A673 (cell line): ENCODE results near the gene EBF4. TPM values are rescaled to one million over a fixed set of nuclear protein-coding genes. Genes with fewer than 3 reads are reported as not detected.
"Not testable (repeated sequence)": the region's sequence is repeated elsewhere in the genome, so short reads cannot be mapped to it uniquely, and the experiment has no call there.

Experiments used
- BruUV-seq: library from RNA; stranded (reverse); fragments of 400-500 nt; replicated peaks from 2 replicates; lab custom pipeline; 2021; lab: Mats Ljungman, UMichigan
- CTCF ChIA-PET: fragments of 300-600 bp; sonication (Branson Sonifier 250); formaldehyde crosslinking; loops from one replicate; lab custom pipeline; 2022; ENCODE audit warnings: antibody characterized with exemption; lab: Charles Lee
- POLR2A ChIA-PET: fragments of 300-600 bp; sonication (Branson Sonifier 250); formaldehyde crosslinking; loops from one replicate; lab custom pipeline; 2022; ENCODE audit warnings: antibody characterized with exemption; ENCODE audit not compliant: low non-redundant PET; lab: Charles Lee
- DNase-seq: peaks from one replicate; pipeline ENCODE4 v3.0.0-alpha.2; 2015; ENCODE audit warnings: low spot score
- H3K27ac ChIP-seq: fragments of 200-600 bp; sonication (generic); 2 replicates; pipeline ENCODE4 v1.5.1; 2016; ENCODE audit warnings: mixed run types, low read depth, mild to moderate bottlenecking, mixed read lengths, antibody characterized with exemption, low read length; ENCODE audit not compliant: poor library complexity, severe bottlenecking
- H3K27me3 ChIP-seq: fragments of 200-600 bp; sonication (generic); replicated peaks from 2 replicates; pipeline ENCODE4 v1.6.1; 2017; ENCODE audit warnings: mixed run types, low read depth, mild to moderate bottlenecking, mixed read lengths, antibody characterized with exemption, low read length; ENCODE audit not compliant: insufficient read depth, poor library complexity
- H3K36me3 ChIP-seq: fragments of 200-600 bp; sonication (generic); 2 replicates; pipeline ENCODE4 v1.6.1; 2016; ENCODE audit warnings: mixed run types, mild to moderate bottlenecking, mixed read lengths, antibody characterized with exemption, low read length; ENCODE audit not compliant: insufficient read depth, poor library complexity, severe bottlenecking
- H3K4me1 ChIP-seq: fragments of 200-600 bp; sonication (generic); 2 replicates; pipeline ENCODE4 v1.6.1; 2017; ENCODE audit warnings: mixed run types, mild to moderate bottlenecking, mixed read lengths, antibody characterized with exemption, low read length; ENCODE audit not compliant: insufficient read depth, poor library complexity, severe bottlenecking
- H3K4me3 ChIP-seq: fragments of 200-600 bp; sonication (generic); 2 replicates; pipeline ENCODE4 v1.5.1; 2016; ENCODE audit warnings: low read depth, mixed run types, mild to moderate bottlenecking, mixed read lengths, low read length; ENCODE audit not compliant: poor library complexity, severe bottlenecking
- H3K9me3 ChIP-seq: fragments of 200-600 bp; sonication (generic); 2 replicates; pipeline ENCODE4 v1.6.1; 2016; ENCODE audit warnings: mixed run types, low read depth, mild to moderate bottlenecking, mixed read lengths, antibody characterized with exemption, low read length; ENCODE audit not compliant: poor library complexity, severe bottlenecking
- EZH2 ChIP-seq: fragments of 200-600 bp; sonication (generic); IDR thresholded peaks from 2 replicates; pipeline ENCODE4 v1.6.1; 2017; ENCODE audit warnings: borderline replicate concordance, low read depth, mild to moderate bottlenecking, mixed read lengths, antibody characterized with exemption, low read length; ENCODE audit not compliant: poor library complexity, severe bottlenecking
- intact Hi-C: fragments of 100-400 bp; cut with micrococcal nuclease; formaldehyde crosslinking; loops from one replicate; pipeline ENCODE4 v1.10.0; 2022; ENCODE audit not compliant: unreplicated experiment
- total RNA-seq: library from RNA; stranded (reverse); gene quantifications from 2 replicates; pipeline ENCODE4 v1.2.3, GENCODE V29; 2021
- TF ChIP-seq, protein P1 (sequence below): fragments of 300-800, 200-600 bp; sonication (generic); conservative IDR thresholded peaks from 2 replicates; pipeline ENCODE4 v1.5.1; 2017; ENCODE audit warnings: low read depth, mild to moderate bottlenecking, antibody characterized with exemption, low read length, moderate library complexity, mixed read lengths

The EBF4 gene
- total RNA-seq, 1 experiment from 2014 or later, result 0.52 TPM

DNA sequence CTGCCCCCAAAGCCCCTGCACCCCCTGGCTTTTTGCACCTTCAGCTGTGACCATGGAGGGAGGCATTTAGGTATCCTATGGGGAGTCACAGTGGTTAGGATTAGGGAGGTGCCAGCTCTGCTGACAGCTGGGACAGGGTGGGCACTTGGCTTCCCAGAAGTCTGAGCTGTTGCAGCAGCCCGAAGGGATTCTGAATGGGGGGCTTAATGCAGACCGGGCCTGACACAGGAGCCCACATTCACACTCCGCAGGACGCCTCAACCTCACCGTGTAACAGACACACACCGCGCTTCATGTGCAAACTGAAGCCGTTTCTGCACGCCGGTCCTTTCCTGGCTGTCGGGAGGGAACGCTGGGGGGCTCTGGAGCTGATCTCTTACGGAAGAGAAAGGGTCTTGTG is 1.9 kb downstream of the EBF4 start:
- peaks cover 43% of the 10 kb centered on the region for H3K27me3 ChIP-seq
- no peak overlapping the region for H3K27ac ChIP-seq
- ChIA-PET POLR2A (no interaction called here), CTCF (interaction anchor here (0.6 to 0.7 kb wide), 2 partner anchors 12 to 169 kb away, joined by 3 to 5 read pairs; no protein-coding TSS in a partner anchor)
- intact Hi-C loops, result no loop called here
- H3K9me3 ChIP-seq, result no peaks in the 10 kb centered on the region
- BruUV-seq, result no TSS peak
- no peak overlapping the region for H3K4me3 ChIP-seq
- no peak for DNase-seq
- H3K4me1 ChIP-seq, result peaks cover 7% of the 10 kb centered on the region
- TF ChIP-seq, protein P1, sequence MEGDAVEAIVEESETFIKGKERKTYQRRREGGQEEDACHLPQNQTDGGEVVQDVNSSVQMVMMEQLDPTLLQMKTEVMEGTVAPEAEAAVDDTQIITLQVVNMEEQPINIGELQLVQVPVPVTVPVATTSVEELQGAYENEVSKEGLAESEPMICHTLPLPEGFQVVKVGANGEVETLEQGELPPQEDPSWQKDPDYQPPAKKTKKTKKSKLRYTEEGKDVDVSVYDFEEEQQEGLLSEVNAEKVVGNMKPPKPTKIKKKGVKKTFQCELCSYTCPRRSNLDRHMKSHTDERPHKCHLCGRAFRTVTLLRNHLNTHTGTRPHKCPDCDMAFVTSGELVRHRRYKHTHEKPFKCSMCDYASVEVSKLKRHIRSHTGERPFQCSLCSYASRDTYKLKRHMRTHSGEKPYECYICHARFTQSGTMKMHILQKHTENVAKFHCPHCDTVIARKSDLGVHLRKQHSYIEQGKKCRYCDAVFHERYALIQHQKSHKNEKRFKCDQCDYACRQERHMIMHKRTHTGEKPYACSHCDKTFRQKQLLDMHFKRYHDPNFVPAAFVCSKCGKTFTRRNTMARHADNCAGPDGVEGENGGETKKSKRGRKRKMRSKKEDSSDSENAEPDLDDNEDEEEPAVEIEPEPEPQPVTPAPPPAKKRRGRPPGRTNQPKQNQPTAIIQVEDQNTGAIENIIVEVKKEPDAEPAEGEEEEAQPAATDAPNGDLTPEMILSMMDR, result no peak
- no peak for TF ChIP-seq EZH2
- no peaks in the 10 kb centered on the region for H3K36me3 ChIP-seq

DNA sequence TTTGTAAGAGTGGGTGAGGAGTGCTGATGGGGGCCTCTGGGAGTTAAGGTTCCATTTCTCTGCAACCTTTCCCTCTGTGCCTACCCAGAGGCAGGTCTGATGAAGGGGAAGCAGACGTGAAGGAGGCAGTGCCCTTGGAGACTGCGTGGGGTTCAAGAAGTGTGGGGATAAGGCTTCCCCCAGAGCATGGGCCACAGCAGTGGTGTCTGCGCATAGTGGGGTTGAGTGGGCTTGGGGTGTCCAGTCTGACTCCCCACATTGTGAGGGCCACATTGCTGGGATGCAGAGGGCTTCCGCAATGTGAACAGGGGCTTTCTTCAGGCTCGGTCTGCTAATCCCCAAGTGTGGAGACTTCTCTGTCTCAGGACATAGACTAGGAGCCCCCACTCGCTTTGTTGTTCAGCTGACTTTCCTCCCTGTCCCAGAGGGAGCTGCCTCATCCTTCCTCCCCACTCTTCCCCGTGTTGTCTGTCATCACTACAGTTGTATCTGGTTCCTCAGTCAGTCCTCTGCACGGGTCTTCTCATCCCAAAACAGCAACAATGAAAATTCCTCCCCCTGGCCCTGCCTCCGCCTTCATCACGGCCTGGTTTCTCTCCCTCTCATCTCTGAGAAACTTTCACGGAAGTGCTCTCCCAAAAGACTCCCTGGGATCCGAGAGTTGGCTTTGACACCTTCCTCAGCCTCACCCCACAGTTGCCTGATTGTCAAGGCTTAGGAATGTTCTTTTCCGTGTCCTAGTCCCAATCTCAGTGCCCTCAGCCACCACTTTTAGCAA is 2.8 kb downstream of the EBF4 start:
- peaks cover 7% of the 10 kb centered on the region for H3K4me1 ChIP-seq
- intact Hi-C loops, result loop anchor here (5.0 kb wide), 1 partner anchor 307 kb away; no protein-coding TSS in a partner anchor
- peaks cover 43% of the 10 kb centered on the region for H3K27me3 ChIP-seq
- no peak for DNase-seq
- no peak overlapping the region for H3K27ac ChIP-seq
- H3K4me3 ChIP-seq, result no peak overlapping the region
- CTCF ChIA-PET, result interaction anchor here (0.6 kb wide), 2 partner anchors 37 to 169 kb away, joined by 5 to 6 read pairs; no protein-coding TSS in a partner anchor
- POLR2A ChIA-PET, result no interaction called here
- H3K9me3 ChIP-seq, result no peaks in the 10 kb centered on the region
- H3K36me3 ChIP-seq, result no peaks in the 10 kb centered on the region
- TF ChIP-seq, protein P1, result no peak
- TF ChIP-seq EZH2, result no peak
- no TSS peak for BruUV-seq

DNA sequence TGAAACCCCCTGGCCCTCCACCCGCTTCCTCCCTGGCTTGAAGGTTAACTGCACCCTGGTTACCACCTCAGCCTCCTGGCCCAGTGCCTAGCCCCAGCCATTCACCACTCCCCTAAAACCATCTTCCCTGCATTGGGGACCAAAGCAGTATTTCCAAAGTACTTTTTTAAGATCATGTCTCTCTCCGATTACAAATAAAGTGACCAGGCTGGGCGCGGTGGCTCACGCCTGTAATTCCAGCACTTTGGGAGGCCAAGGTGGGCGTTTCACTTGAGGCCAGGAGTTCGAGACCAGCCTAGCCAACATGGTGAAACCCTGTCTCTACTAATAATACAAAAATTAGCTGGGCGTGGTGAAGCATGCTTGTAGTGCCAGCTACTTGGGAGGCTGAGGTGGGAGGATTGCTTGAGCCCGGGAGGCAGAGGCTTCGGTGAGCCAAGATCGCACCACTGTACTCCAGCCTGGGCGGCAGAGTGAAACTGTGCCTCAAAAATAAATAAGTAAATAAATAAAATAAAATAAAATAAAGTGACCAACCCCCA is 3.5 kb downstream of the EBF4 start:
- H3K4me3 ChIP-seq, BruUV-seq, DNase-seq: not testable (repeated sequence)

More for the DNA sequence above, 3.5 kb downstream of the EBF4 start:
- H3K27ac ChIP-seq, POLR2A ChIA-PET, H3K36me3 ChIP-seq, H3K9me3 ChIP-seq, H3K4me1 ChIP-seq, CTCF ChIA-PET: not testable (repeated sequence)
- intact Hi-C loops, result loop anchor here (5.0 kb wide), 1 partner anchor 306 kb away; no protein-coding TSS in a partner anchor
- peaks cover 42% of the 10 kb centered on the region for H3K27me3 ChIP-seq
